PFSK-1 (cell line): Measurements from ENCODE around the gene TCAP.
A peak's percentile ranks its signal among the peaks of the same experiment; 100 is the strongest.

ENCODE experiments used
- FOXP2 ChIP-seq: optimal IDR thresholded peaks from 2 replicates; pipeline ENCODE3; 2011; ENCODE audit warnings: borderline replicate concordance, control low read depth, inconsistent platforms; ENCODE audit not compliant: insufficient read depth; ENCODE audit errors: extremely low read length, extremely low read depth
- POLR2AphosphoS5 ChIP-seq: IDR thresholded peaks from 2 replicates; pipeline ENCODE4 v1.6.1; 2012; ENCODE audit warnings: low read depth, mild to moderate bottlenecking, control low read depth, low read length, moderate library complexity
- REST ChIP-seq, 2 experiments: IDR thresholded peaks; 2 replicates each; pipeline versions ENCODE4 v1.6.1 to v1.8.0; 2011 to 2012; ENCODE audit warnings: low read depth in 2 of 2, low read length in 2 of 2, control low read depth in 1 of 2, inconsistent platforms in 1 of 2, mild to moderate bottlenecking in 1 of 2, moderate library complexity in 1 of 2; ENCODE audit not compliant: insufficient read depth in 1 of 2
- SIN3A ChIP-seq: IDR thresholded peaks from 2 replicates; pipeline ENCODE4 v1.6.1; 2012; ENCODE audit warnings: mild to moderate bottlenecking, low read length, moderate library complexity, borderline replicate concordance; ENCODE audit not compliant: insufficient read depth
- TAF1 ChIP-seq: IDR thresholded peaks from 2 replicates; pipeline ENCODE4 v1.6.1; 2012; ENCODE audit warnings: low read length, control low read depth, borderline replicate concordance; ENCODE audit not compliant: insufficient read depth

The TCAP gene

GRCh38 chr17:39634384-39634871, 30.7 kb upstream of the TCAP start:
- TF ChIP-seq FOXP2 (no peak), REST (IDR thresholded peaks at IDR 0.05; ENCODE audit: insufficient read depth in 1 of 2, low read depth in 2 of 2, low read length in 2 of 2) (no peak), TAF1 (no peak), SIN3A (no peak), POLR2AphosphoS5 (no peak)

GRCh38 chr17:39635614-39636176, 29.5 kb upstream of the TCAP start:
- TF ChIP-seq TAF1, result no peak
- no peak for TF ChIP-seq FOXP2
- TF ChIP-seq POLR2AphosphoS5, result no peak
- TF ChIP-seq REST (IDR thresholded peaks at IDR 0.05; ENCODE audit: insufficient read depth in 1 of 2, low read depth in 2 of 2, low read length in 2 of 2), result no peak
- no peak for TF ChIP-seq SIN3A

DNA sequence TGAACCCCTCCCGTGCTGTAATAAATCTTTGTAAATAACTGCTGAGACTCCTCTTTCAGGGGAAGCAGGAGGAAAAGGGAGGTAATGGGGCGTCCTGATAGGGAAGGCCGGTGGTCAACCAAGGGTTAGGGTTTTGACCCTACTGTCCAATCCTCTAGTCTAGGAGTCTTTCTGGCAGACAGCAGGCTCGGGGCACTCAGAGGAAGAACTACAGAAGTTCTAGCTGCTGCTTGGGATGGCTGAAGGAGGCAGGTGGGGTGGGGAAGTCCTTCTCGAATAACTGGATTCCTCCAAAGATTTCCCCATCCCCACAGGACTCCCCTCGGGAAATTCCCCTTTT, 28.6 kb upstream of the TCAP start:
- no peak for TF ChIP-seq SIN3A
- no peak for TF ChIP-seq POLR2AphosphoS5
- TF ChIP-seq REST (IDR thresholded peaks at IDR 0.05; ENCODE audit: insufficient read depth in 1 of 2, low read depth in 2 of 2, low read length in 2 of 2), result no peak
- no peak for TF ChIP-seq FOXP2
- no peak for TF ChIP-seq TAF1

DNA sequence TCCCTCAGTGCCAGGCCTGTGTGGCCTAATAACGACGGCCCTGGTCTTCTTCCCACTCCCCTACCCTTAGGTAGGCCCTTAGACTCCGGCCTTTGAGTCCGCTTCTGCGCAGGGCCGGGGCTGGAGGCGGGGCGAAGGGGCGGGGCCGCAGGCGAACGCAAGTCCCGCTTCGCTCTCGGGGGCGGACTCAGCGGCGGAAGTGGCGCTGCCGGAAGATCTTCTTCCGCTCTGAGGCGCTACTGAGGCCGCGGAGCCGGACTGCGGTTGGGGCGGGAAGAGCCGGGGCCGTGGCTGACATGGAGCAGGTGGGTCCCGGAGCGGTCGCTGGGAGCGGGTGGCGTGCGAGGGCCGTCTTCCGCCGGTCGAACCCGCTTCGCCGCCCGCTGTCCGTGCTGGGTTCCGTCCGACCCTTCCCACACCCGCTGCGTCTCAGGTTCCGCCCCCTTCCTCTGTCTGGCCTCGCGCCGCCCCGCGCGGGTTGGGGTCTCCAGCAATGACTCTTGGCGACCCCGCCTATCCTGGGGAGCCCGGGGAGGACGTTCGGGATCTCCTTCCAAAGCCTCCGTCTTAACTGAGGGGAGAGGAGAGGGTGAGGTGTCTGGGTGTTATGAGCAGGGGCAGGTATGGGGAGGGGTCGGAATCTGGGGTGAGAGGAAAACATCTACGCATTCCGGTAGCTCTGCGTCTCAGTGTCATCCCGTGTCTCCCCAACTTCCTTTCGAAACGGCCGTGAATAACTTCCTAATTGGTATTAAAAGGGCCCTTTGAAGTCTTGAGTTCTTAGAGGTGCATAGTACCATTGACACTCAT, 28.0 kb upstream of the TCAP start, which contains the start of gene STARD3:
Gene STARD3, plus strand, starts transcription at position 218 of the 810 bp plus-strand sequence. CDS start 16,388 bp downstream, outside the sequence.
- TF ChIP-seq REST (IDR thresholded peaks at IDR 0.05; ENCODE audit: insufficient read depth in 1 of 2, low read depth in 2 of 2, low read length in 2 of 2) (no peak; a peak in 1 of 4 replicates), POLR2AphosphoS5 (peak; percentile 89), SIN3A (peak; percentile 61; the same call in 1 of the 2 replicates), TAF1 (peak; percentile 84), FOXP2 (no peak)
